Caco-2 (cell line): ENCODE results near the gene PMFBP1. TPM values are rescaled to one million over a fixed set of nuclear protein-coding genes. Genes with fewer than 3 reads are reported as not detected.

Experiments used
- BruUV-seq: library from RNA; stranded (reverse); fragments of 400-500 nt; replicated peaks from 2 replicates; lab custom pipeline; 2021; lab: Mats Ljungman, UMichigan
- CTCF ChIA-PET: fragments of 300-600 bp; sonication (Branson Sonifier 250); formaldehyde crosslinking; loops from one replicate; lab custom pipeline; 2022; ENCODE audit warnings: antibody characterized with exemption; lab: Charles Lee
- POLR2A ChIA-PET: fragments of 300-600 bp; sonication (Branson Sonifier 250); formaldehyde crosslinking; loops from one replicate; lab custom pipeline; 2022; ENCODE audit warnings: antibody characterized with exemption; lab: Charles Lee
- DNase-seq, 2 experiments: peaks; one replicate each; pipeline versions ENCODE4 v3.0.0 to v3.0.0-alpha.2; 2020 to 2022
- H3K27me3 ChIP-seq: replicated peaks from 2 replicates; pipeline ENCODE4 v1.6.0; 2011; ENCODE audit warnings: low read length; ENCODE audit not compliant: control insufficient read depth, insufficient read depth
- H3K36me3 ChIP-seq: 2 replicates; pipeline ENCODE4 v1.5.1; 2011; ENCODE audit warnings: low read length; ENCODE audit not compliant: control insufficient read depth, insufficient read depth
- H3K4me1 ChIP-seq: fragments of 250-450 bp; sonication (Bioruptor Pico); 2 replicates; pipeline ENCODE4 v1.5.1; 2020; ENCODE audit warnings: mild to moderate bottlenecking
- H3K4me3 ChIP-seq: 2 replicates; pipeline ENCODE4 v1.5.1; 2011; ENCODE audit warnings: low read depth, mild to moderate bottlenecking, control low read depth, low read length
- H3K9me3 ChIP-seq: fragments of 250-450 bp; sonication (Bioruptor Pico); 2 replicates; pipeline ENCODE4 v1.5.1; 2020; ENCODE audit warnings: mild to moderate bottlenecking, moderate library complexity
- H3K27ac Mint-ChIP-seq: one replicate; pipeline ENCODE4 v1.8.0; 2022; ENCODE audit warnings: mixed read lengths; ENCODE audit not compliant: unreplicated experiment
- H3K27me3 Mint-ChIP-seq: one replicate; pipeline ENCODE4 v1.8.0; 2022; ENCODE audit warnings: mixed read lengths; ENCODE audit not compliant: insufficient read depth, unreplicated experiment
- H3K36me3 Mint-ChIP-seq: one replicate; pipeline ENCODE4 v1.8.0; 2022; ENCODE audit warnings: mild to moderate bottlenecking, mixed read lengths; ENCODE audit not compliant: insufficient read depth, unreplicated experiment
- H3K4me1 Mint-ChIP-seq: one replicate; pipeline ENCODE4 v1.8.0; 2022; ENCODE audit warnings: low read depth, mixed read lengths; ENCODE audit not compliant: unreplicated experiment
- H3K4me3 Mint-ChIP-seq: one replicate; pipeline ENCODE4 v1.8.0; 2022; ENCODE audit warnings: mild to moderate bottlenecking, moderate library complexity, mixed read lengths; ENCODE audit not compliant: unreplicated experiment
- H3K9me3 Mint-ChIP-seq: one replicate; pipeline ENCODE4 v1.8.0; 2022; ENCODE audit warnings: mixed read lengths; ENCODE audit not compliant: unreplicated experiment
- intact Hi-C: fragments of 100-400 bp; cut with micrococcal nuclease; formaldehyde crosslinking; loops from one replicate; pipeline ENCODE4 v1.10.0; 2022; ENCODE audit not compliant: unreplicated experiment
- total RNA-seq: library from RNA; stranded (reverse); gene quantifications from 2 replicates; pipeline ENCODE4 v1.2.3, GENCODE V29; 2022
- TF ChIP-seq, protein P1 (sequence below), 2 experiments: fragments of 200-600 bp in 1 of 2; IDR thresholded peaks; 1 replicate in 1 of 2; 2 replicates in 1 of 2; pipeline versions ENCODE4 v1.5.1 to v1.8.0; 2011 to 2022; ENCODE audit warnings: antibody characterized with exemption in 1 of 2, control low read depth in 1 of 2, inconsistent platforms in 1 of 2, low read depth in 1 of 2, low read length in 1 of 2, mild to moderate bottlenecking in 1 of 2, moderate library complexity in 1 of 2; ENCODE audit not compliant: insufficient read depth in 1 of 2, severe bottlenecking in 1 of 2, unreplicated experiment in 1 of 2

PMFBP1 gene
- total RNA-seq, 1 experiment from 2014 or later, result 5.6 TPM

DNA sequence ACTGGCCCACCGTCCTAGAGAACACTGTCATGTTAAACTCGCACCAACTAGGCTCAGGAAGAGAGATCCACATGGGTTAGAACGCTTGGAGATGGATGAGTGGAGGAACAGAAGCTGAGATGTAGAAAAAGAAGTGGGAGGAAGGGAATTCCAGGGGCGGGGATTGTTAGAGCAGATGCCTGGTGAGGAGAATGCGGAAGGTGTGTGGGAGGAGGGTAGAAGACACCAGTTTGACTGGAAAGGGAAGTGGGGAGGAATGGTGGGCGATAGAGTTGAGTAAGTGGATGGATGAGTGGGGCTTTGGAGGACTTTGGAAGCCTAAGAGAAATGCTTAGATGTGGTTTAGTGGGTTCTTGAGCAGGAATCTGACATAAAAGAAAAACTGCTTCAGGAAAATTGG lies 40.9 kb downstream of the PMFBP1 start:
- no peaks in the 10 kb centered on the region for H3K9me3 Mint-ChIP-seq
- H3K27ac Mint-ChIP-seq, result no peak overlapping the region
- CTCF ChIA-PET, result no interaction called here
- H3K27me3 Mint-ChIP-seq, result peaks cover 4% of the 10 kb centered on the region
- intact Hi-C loops, result no loop called here
- Histone ChIP-seq H3K36me3 (no peaks in the 10 kb centered on the region), H3K27me3 (no peaks in the 10 kb centered on the region), H3K4me1 (no peaks in the 10 kb centered on the region), H3K4me3 (no peak overlapping the region), H3K9me3 (no peaks in the 10 kb centered on the region)
- no TSS peak for BruUV-seq
- no peak overlapping the region for H3K4me3 Mint-ChIP-seq
- TF ChIP-seq, protein P1, sequence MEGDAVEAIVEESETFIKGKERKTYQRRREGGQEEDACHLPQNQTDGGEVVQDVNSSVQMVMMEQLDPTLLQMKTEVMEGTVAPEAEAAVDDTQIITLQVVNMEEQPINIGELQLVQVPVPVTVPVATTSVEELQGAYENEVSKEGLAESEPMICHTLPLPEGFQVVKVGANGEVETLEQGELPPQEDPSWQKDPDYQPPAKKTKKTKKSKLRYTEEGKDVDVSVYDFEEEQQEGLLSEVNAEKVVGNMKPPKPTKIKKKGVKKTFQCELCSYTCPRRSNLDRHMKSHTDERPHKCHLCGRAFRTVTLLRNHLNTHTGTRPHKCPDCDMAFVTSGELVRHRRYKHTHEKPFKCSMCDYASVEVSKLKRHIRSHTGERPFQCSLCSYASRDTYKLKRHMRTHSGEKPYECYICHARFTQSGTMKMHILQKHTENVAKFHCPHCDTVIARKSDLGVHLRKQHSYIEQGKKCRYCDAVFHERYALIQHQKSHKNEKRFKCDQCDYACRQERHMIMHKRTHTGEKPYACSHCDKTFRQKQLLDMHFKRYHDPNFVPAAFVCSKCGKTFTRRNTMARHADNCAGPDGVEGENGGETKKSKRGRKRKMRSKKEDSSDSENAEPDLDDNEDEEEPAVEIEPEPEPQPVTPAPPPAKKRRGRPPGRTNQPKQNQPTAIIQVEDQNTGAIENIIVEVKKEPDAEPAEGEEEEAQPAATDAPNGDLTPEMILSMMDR (IDR thresholded peaks at IDR 0.05; ENCODE audit: insufficient read depth in 1 of 2, low read depth in 1 of 2, low read length in 1 of 2, severe bottlenecking in 1 of 2, unreplicated experiment in 1 of 2), result no peak
- POLR2A ChIA-PET, result no interaction called here
- H3K4me1 Mint-ChIP-seq, result peaks cover 7% of the 10 kb centered on the region
- DNase-seq, result no peak
- H3K36me3 Mint-ChIP-seq, result no peaks in the 10 kb centered on the region

DNA sequence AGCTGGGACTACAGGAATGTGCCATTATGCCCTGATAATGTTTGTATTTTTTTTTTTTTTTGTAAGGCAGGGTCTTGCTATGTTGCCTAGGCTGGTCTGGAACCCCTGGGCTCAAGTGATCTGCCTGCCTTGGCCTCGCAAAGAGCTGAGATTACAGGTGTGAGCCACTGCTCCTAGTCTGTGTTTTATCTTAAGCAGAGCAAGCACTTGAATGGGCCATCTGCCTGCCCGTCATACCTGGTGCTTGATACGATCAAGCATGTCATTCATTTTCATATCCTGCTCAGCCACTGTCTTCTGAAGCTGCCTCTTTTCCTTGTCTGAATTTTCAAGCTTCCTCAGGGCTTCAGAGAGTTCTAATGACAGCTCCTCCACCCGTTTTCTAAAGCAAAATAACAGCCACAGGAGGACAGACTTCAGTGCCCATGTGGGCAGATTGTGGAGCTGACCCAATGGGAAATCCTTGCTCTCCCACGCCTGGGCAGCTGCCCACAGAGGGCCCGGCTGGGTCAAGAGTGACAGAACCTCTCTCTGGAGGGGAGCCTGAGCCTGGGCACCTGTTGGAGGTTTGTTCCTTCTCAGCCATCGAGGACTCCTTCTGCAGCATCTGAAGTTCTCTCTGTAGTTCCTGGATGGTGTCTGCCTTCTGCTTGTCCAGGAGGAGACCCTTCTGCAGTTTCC lies 41.8 kb downstream of the PMFBP1 start:
- peaks cover 7% of the 10 kb centered on the region for H3K4me1 Mint-ChIP-seq
- ChIA-PET POLR2A (no interaction called here), CTCF (no interaction called here)
- no peak for DNase-seq
- no peaks in the 10 kb centered on the region for H3K27me3 ChIP-seq
- TF ChIP-seq, protein P1 (IDR thresholded peaks at IDR 0.05; ENCODE audit: insufficient read depth in 1 of 2, low read depth in 1 of 2, low read length in 1 of 2, severe bottlenecking in 1 of 2, unreplicated experiment in 1 of 2), result no peak
- no peak overlapping the region for H3K4me3 ChIP-seq
- H3K9me3 Mint-ChIP-seq, result no peaks in the 10 kb centered on the region
- no peaks in the 10 kb centered on the region for H3K36me3 ChIP-seq
- no peak overlapping the region for H3K27ac Mint-ChIP-seq
- intact Hi-C loops, result no loop called here
- H3K9me3 ChIP-seq, result no peaks in the 10 kb centered on the region
- no peak overlapping the region for H3K4me3 Mint-ChIP-seq
- H3K27me3 Mint-ChIP-seq, result peaks cover 4% of the 10 kb centered on the region
- peaks cover 4% of the 10 kb centered on the region; the same call in 1 of the 2 replicates for H3K4me1 ChIP-seq
- no peaks in the 10 kb centered on the region for H3K36me3 Mint-ChIP-seq
- no TSS peak for BruUV-seq

DNA sequence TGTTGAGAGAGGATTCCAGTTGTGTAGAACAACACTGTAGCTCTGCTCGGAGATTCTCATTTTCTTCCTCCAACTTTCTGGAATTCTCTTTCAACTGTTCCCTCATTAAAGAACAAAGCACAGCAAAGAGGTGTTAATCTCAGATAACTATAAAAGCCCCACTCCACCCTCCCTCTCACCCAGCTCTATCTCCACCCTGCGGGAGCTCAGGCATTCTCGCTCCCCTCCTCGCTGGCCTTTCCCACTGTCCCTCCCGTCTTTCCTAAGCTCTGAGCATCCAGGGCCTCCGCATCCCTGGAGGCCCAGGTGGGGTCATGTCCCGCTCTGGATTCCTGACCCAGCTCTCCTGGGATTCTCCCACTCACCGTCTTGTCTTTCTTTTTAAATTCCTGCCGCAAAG lies 43.3 kb downstream of the PMFBP1 start:
- no peak overlapping the region for H3K4me3 ChIP-seq
- no peaks in the 10 kb centered on the region for H3K36me3 ChIP-seq
- no peaks in the 10 kb centered on the region for H3K36me3 Mint-ChIP-seq
- POLR2A ChIA-PET, result no interaction called here
- CTCF ChIA-PET, result no interaction called here
- TF ChIP-seq, protein P1 (IDR thresholded peaks at IDR 0.05; ENCODE audit: insufficient read depth in 1 of 2, low read depth in 1 of 2, low read length in 1 of 2, severe bottlenecking in 1 of 2, unreplicated experiment in 1 of 2), result no peak
- no peaks in the 10 kb centered on the region for H3K9me3 Mint-ChIP-seq
- no peaks in the 10 kb centered on the region for H3K27me3 ChIP-seq
- peaks cover 7% of the 10 kb centered on the region for H3K4me1 Mint-ChIP-seq
- H3K4me3 Mint-ChIP-seq, result no peak overlapping the region
- intact Hi-C loops, result no loop called here
- H3K27me3 Mint-ChIP-seq, result peaks cover 4% of the 10 kb centered on the region
- H3K4me1 ChIP-seq, result peaks cover 6% of the 10 kb centered on the region; the same call in 1 of the 2 replicates
- BruUV-seq, result no TSS peak
- no peak overlapping the region for H3K27ac Mint-ChIP-seq
- no peak for DNase-seq
- H3K9me3 ChIP-seq, result no peaks in the 10 kb centered on the region
